WTC11 (cell line): ENCODE data around the gene URAD. TPM values are rescaled to one million over a fixed set of nuclear protein-coding genes. Genes with fewer than 3 reads are reported as not detected.

Experiments
- ATAC-seq: fragments of 200-7000 bp; cut with Tn5 transposase; 2 replicates; pipeline ENCODE4 v1.10.0; 2021; ENCODE audit warnings: mild to moderate bottlenecking, moderate library complexity
- CTCF ChIA-PET: fragments of 300-600 bp; sonication (Branson Sonifier 250); formaldehyde crosslinking; loops from one replicate; lab custom pipeline; 2021; ENCODE audit warnings: antibody characterized with exemption; lab: Charles Lee
- POLR2A ChIA-PET: fragments of 350-600 bp; sonication (Branson Sonifier 250); formaldehyde crosslinking; loops from one replicate; lab custom pipeline; 2021; ENCODE audit warnings: antibody characterized with exemption; lab: Charles Lee
- DNase-seq: peaks from one replicate; pipeline ENCODE4 v3.0.0; 2021; ENCODE audit warnings: low spot score
- H3K27ac Mint-ChIP-seq: 2 replicates; pipeline ENCODE4 v1.8.0; 2021; ENCODE audit warnings: mixed read lengths
- H3K27me3 Mint-ChIP-seq: 2 replicates; pipeline ENCODE4 v1.8.0; 2021; ENCODE audit warnings: low read depth, mild to moderate bottlenecking, moderate library complexity, mixed read lengths
- H3K36me3 Mint-ChIP-seq: 2 replicates; pipeline ENCODE4 v1.8.0; 2021; ENCODE audit warnings: mixed read lengths
- H3K4me1 Mint-ChIP-seq: 2 replicates; pipeline ENCODE4 v1.8.0; 2022; ENCODE audit warnings: mixed read lengths
- H3K4me3 Mint-ChIP-seq: 2 replicates; pipeline ENCODE4 v1.8.0; 2021; ENCODE audit warnings: mild to moderate bottlenecking, moderate library complexity, mixed read lengths
- H3K9me3 Mint-ChIP-seq: 2 replicates; pipeline ENCODE4 v1.8.0; 2021; ENCODE audit warnings: mixed read lengths
- AR ChIP-seq: fragments of 250-450 bp; sonication (Bioruptor Pico); IDR thresholded peaks from 2 replicates; pipeline ENCODE4 v1.9.0; 2021; ENCODE audit warnings: mild to moderate bottlenecking
- CBFB ChIP-seq: sonication (generic); formaldehyde crosslinking; IDR thresholded peaks from 2 replicates; pipeline ENCODE4 v1.8.1; 2022; ENCODE audit warnings: mild to moderate bottlenecking, low read depth, missing genetic modification reagents
- CDX4 ChIP-seq: fragments of 250-450 bp; sonication (Bioruptor Pico); IDR thresholded peaks from 2 replicates; pipeline ENCODE4 v1.9.0; 2021; ENCODE audit warnings: moderate library complexity, mild to moderate bottlenecking, inconsistent platforms, borderline replicate concordance
- E2F4 ChIP-seq: sonication (generic); formaldehyde crosslinking; IDR thresholded peaks from 2 replicates; pipeline ENCODE4 v1.8.1; 2022; ENCODE audit warnings: low read depth, mild to moderate bottlenecking, moderate library complexity, missing genetic modification reagents, borderline replicate concordance
- ELF4 ChIP-seq: sonication (generic); formaldehyde crosslinking; IDR thresholded peaks from 2 replicates; pipeline ENCODE4 v1.8.1; 2022; ENCODE audit warnings: low read depth, mild to moderate bottlenecking, moderate library complexity, missing genetic modification reagents
- ERG ChIP-seq: fragments of 250-450 bp; sonication (Bioruptor Pico); IDR thresholded peaks from 2 replicates; pipeline ENCODE4 v1.8.0; 2021; ENCODE audit warnings: mild to moderate bottlenecking
- HMGA2 ChIP-seq: fragments of 250-450 bp; sonication (Bioruptor Pico); IDR thresholded peaks from 2 replicates; pipeline ENCODE4 v1.4.0; 2021; ENCODE audit warnings: mild to moderate bottlenecking, moderate library complexity
- HMGXB4 ChIP-seq: sonication (generic); formaldehyde crosslinking; IDR thresholded peaks from 2 replicates; pipeline ENCODE4 v1.8.1; 2023; ENCODE audit warnings: mild to moderate bottlenecking, moderate library complexity, missing genetic modification reagents
- MAX ChIP-seq: sonication (generic); formaldehyde crosslinking; IDR thresholded peaks from 2 replicates; pipeline ENCODE4 v1.8.0; 2022; ENCODE audit warnings: mild to moderate bottlenecking, missing genetic modification reagents
- ZNF425 ChIP-seq: fragments of 250-450 bp; sonication (Bioruptor Pico); conservative IDR thresholded peaks from 2 replicates; pipeline ENCODE4 v1.9.0; 2021; ENCODE audit warnings: mild to moderate bottlenecking
- ZSCAN18 ChIP-seq: fragments of 250-450 bp; sonication (Bioruptor Pico); IDR thresholded peaks from 2 replicates; pipeline ENCODE4 v2.1.2; 2022; ENCODE audit warnings: mild to moderate bottlenecking, moderate library complexity
- total RNA-seq: library from RNA; stranded (reverse); gene quantifications from 3 replicates; pipeline ENCODE4 v1.2.3, GENCODE V29; 2021

Gene URAD
- total RNA-seq, 1 experiment from 2014 or later = not detected

- POLR2A ChIA-PET = interaction anchor here (0.6 kb wide), 1 partner anchor 23 kb away, joined by 4 read pairs; no protein-coding TSS in a partner anchor
- TF ChIP-seq HMGA2 (CRISPR knock-in tag) = no peak
- no peaks in the 10 kb centered on the region for H3K36me3 Mint-ChIP-seq
- ATAC-seq (peak; percentile 82), DNase-seq (peak; percentile 21)
- 0 out of 2 replicates have a peak, but pooled peaks cover 4% of the 10 kb centered on the region for H3K9me3 Mint-ChIP-seq
- H3K4me1 Mint-ChIP-seq = peaks cover 22% of the 10 kb centered on the region
- CTCF ChIA-PET = interaction anchor here (0.5 kb wide), 1 partner anchor 251 kb away, joined by 3 read pairs; no protein-coding TSS in a partner anchor
- peak overlapping the region; percentile 99 for H3K27ac Mint-ChIP-seq
- H3K27me3 Mint-ChIP-seq = no peaks in the 10 kb centered on the region
- H3K4me3 Mint-ChIP-seq = peak overlapping the region; percentile 37
Observed at GRCh38 chr13:28022848-28023518, 34.5 kb upstream of the URAD start.

- TF ChIP-seq ZNF425 (CRISPR knock-in tag) (no peak), CDX4 (CRISPR knock-in tag) (no peak), HMGXB4 (no peak), E2F4 (CRISPR knock-in tag) (no peak), ERG (no peak), MAX (CRISPR knock-in tag) (no peak), AR (CRISPR knock-in tag) (no peak), ZSCAN18 (CRISPR knock-in tag) (no peak), ELF4 (no peak), CBFB (no peak)
- no peak overlapping the region for H3K4me3 Mint-ChIP-seq
- ATAC-seq = no peak
- H3K9me3 Mint-ChIP-seq = no peaks in the 10 kb centered on the region
- H3K27me3 Mint-ChIP-seq = peaks cover 6% of the 10 kb centered on the region; the same call in 1 of the 2 replicates
- no peak for DNase-seq
- CTCF ChIA-PET = interaction anchor here (1.4 kb wide), 1 partner anchor 45 kb away, joined by 3 read pairs; no protein-coding TSS in a partner anchor
- H3K4me1 Mint-ChIP-seq = peaks cover 20% of the 10 kb centered on the region
- no peaks in the 10 kb centered on the region for H3K36me3 Mint-ChIP-seq
- POLR2A ChIA-PET = no interaction called here
- H3K27ac Mint-ChIP-seq = 0 out of 2 replicates have a peak overlapping the region, but pooled peaks have one; percentile 5
Observed at GRCh38 chr13:28014301-28014700, 25.8 kb upstream of the URAD start.
